T47D (cell line): Measurements from ENCODE around the gene DLGAP4.
"Not testable (repeated sequence)": the region's sequence is repeated elsewhere in the genome, so short reads cannot be mapped to it uniquely, and the experiment has no call there.

Experiments
- DNase-seq, 2 experiments: peaks; one replicate each; pipeline versions ENCODE4 v3.0.0 to v3.0.0-alpha.2; 2011 to 2012; ENCODE audit warnings: low read depth in 1 of 2, low spot score in 1 of 2
- JUND ChIP-seq: IDR thresholded peaks from 2 replicates; pipeline ENCODE4 v1.6.1; 2012; ENCODE audit warnings: low read depth
- in situ Hi-C: cut with HindIII; loops from 2 replicates; pipeline ENCODE4 v1.10.0; 2016; ENCODE audit warnings: low sequenced_read_pairs, low pct_unique_long_range_greater_than_20kb

Gene DLGAP4

DNA sequence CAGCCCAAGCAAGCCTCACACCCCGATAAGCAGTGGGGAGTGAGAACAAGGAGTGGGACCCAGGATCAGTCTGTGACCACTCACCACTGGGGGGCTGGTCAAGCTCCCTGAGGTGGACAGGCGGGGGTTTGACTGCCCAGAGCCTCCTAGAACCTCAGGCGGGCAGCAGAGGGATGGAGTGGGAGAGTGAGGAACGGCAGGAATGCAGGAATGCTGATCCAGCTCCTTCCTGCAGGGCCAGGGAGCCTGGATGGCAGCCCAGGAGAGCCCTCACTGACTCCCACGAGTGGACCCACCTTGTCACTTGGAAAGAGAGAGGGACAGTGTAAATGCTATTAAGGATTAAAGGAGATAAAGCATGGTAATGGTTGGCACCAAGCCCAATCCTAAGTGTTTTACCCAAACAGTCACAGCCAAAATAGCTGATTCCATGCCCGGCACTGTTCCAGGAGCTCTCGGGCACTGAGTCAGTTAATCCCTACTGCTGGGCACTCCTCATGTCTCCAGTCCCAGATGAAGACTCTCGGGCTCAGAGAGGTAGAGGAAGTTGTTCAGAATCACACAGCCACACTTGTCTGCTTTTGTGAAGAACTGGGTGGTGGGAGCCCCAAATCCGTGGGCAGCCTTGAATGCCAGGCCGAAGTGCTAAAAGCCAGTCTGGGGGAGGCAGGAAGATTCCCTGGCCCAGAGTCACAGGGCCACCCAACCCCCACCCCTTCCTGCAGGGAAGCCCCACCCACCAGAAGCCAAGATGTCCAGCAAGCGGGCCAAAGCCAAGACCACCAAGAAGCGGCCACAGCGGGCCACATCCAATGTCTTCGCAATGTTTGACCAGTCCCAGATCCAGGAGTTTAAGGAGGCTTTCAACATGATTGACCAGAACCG, 238.2 kb downstream of the DLGAP4 start:
- no peak for TF ChIP-seq JUND
- in situ Hi-C loops, result no loop called here

DNA sequence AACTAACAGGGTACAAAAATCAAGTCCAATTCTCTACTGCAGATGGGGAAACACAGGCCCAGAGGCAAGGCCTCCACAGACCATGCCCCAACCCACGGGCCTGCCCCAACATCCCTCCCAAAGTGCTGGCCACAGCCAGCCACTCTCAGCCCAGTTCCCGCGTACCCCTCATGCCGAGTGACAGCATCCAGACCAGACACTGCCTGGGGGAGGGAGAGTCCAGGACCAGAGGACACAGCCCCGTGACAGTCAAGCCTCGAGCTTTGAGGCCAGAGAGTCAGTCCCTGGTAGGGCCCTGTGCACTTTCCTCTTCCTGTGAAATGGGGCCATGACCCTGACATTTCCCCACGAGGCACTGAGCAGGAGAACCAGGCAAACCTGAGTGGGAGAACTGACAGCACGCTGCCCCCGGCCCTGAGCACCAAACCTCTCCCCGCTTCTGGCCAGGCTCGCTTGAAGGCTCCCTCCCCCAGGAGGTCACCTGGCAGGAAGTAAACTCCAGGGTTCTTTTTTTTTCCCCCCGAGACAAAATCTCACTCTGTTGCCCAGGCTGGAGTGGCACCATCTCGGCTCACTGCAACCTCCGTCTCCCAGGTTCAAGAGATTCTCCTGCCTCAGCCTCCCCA, 240.1 kb downstream of the DLGAP4 start:
- in situ Hi-C loops, result no loop called here
- no peak for TF ChIP-seq JUND
- no peak for DNase-seq

More for the DNA sequence above, 238.2 kb downstream of the DLGAP4 start:
- DNase-seq, result no peak

DNA sequence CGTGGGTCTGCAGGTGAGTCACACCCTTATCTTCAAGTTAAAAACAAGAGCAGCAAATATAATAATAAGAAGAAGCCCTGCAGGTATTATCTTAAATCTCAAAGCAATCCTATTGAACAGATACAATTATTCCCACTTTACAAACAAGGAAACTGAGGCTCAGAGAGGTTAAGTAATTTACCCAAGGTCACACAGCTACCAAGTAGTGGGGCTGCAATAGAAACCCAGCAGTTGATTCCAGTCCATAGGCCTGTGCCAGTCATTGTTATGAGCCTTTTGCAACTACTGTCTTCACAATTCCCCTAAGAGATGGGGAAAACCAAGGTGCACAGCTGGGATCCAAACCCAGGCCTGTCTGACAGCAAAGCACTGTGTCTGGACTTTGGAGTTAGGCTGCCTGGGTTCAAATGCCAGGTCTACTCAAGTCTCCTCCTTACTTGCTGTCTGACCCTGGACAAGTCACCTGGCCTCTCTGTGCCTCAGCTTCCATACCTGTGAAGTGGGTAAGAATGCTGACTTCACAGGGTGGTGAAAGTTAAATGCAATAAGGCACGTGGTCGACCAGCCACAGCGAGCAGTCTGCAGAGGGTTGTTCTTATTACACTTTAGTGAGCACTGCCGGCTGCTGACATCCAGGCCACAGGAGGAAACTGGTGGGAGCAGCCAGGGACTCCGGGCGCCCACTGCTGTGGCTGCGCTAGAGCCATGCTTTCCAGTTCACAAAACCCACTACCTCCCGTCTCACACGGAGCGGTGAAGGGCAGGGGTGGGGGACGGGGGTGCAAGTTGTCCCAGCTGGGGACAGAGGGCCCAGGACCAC, 241.3 kb downstream of the DLGAP4 start:
- no peak for DNase-seq
- no peak for TF ChIP-seq JUND
- in situ Hi-C loops, result no loop called here

GRCh38 chr20:36548006-36548315, 241.8 kb downstream of the DLGAP4 start:
- in situ Hi-C loops, result no loop called here
- no peak for DNase-seq
- no peak for TF ChIP-seq JUND

- in situ Hi-C loops, result no loop called here
- DNase-seq, result no peak
- TF ChIP-seq JUND, result no peak
Measured at GRCh38 chr20:36548704-36549627, 242.8 kb downstream of the DLGAP4 start.

DNA sequence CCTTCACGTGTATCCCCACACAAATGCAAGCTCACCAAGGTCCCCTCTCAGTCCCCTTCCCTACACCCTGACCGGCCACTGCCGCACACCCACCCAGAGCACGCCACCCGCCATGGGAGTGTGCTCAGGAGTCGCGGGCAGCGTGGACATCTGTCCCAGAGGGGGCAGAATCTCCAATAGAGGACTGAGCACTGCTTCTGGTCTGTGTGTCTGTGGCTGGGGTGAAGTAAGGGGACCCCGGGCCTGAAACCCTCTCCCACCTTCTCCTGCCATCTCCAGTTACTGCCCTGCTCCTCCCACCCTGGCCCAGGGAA, 243.4 kb downstream of the DLGAP4 start:
- in situ Hi-C loops, result no loop called here
- TF ChIP-seq JUND, result no peak
- DNase-seq, result no peak

DNA sequence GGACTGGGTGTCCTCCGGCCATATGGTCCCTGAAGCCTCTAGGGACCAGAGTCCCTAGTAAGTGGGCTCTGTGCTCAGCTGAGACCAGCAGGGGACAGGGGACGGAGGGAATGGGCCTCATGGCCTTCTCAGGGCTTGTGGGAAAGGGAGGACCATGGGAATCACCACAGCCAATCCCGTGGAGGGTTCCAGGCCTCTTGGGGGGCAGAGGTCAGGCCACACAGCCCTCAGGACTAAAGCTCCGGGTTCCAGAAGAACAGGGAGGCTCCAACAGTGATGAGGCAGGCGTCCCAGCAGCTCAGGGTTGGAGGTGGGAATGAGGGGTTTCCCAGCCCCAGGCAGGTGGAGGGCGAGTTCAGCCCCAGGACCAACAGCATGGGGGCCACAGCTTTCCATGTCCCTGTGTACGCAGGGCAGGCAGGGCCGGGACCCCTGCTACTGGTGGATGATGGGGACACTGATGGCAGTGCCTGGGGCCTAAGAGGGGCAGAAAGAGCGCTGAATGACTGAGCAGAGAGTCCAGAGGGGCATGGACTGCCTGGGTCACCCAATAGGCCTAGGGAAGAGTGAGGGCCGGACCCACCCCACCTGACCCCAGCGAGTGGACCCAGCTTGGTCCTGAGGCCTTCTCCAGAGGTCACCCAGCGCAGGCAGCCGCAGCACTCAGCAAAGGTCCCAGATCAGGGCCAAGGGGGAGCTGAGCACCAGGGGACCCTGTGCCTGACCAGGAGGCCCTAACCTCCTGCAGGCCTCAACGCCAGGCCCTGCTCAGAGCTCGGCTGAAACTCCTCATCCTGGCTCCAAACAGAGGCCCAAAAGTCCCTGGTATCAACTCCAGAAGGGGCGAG, 244.0 kb downstream of the DLGAP4 start:
- DNase-seq, result no peak
- no peak for TF ChIP-seq JUND
- in situ Hi-C loops, result no loop called here

DNA sequence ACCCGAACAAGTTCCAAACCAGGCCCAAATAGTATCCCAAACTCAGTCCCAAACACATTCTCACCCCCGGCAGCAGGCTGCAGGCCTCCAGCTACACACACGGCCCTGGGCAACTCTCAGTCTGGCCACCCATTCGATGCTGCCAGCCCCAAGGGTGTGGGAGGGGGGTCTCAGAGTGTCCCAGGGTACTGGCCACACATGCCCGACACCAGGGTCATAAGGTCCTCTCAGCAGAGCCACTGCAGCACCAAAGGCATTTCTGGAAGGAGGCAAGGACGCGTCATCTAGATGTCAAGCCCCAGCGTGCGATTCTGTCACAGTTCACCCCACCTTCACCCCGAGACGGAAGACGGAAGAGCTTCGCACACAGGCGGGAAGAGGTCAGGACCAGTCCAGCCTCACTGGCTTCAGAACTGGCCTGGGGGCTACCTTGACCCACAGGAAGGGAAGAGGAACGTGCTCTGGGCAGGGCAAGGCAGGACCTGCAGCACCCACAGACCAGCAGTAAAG, 244.7 kb downstream of the DLGAP4 start:
- no peak for DNase-seq
- in situ Hi-C loops, result no loop called here
- no peak for TF ChIP-seq JUND

- TF ChIP-seq JUND, result no peak
- DNase-seq, result no peak
- in situ Hi-C loops, result no loop called here
Measured at GRCh38 chr20:36555248-36555647, 249.1 kb downstream of the DLGAP4 start.

DNA sequence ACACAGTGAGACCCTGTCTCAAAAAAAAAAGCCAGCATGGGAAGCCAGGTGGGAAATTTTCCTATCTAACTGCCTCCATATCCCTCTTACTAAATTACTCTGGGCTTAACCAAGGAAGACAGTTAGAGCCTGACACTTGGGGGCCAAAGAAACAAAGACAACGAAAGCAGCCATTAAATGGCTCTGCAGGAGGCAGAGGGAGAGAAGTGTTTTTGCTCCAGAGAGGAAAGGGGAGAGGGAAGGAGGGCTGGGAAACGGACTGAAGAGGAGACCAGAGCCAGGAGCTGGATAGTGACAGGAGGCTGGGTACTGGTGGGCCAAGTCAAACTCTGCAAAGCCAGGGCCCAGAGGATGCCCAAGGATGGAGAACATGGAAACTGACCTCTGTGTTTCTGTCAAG, 256.6 kb downstream of the DLGAP4 start:
- TF ChIP-seq JUND, result no peak
- in situ Hi-C loops, result no loop called here
- DNase-seq, result no peak

- DNase-seq, result no peak
- in situ Hi-C loops, result no loop called here
- TF ChIP-seq JUND, result no peak
Measured at GRCh38 chr20:36563374-36563773, 257.2 kb downstream of the DLGAP4 start.

- DNase-seq, in situ Hi-C loops: not testable (repeated sequence)
Measured at GRCh38 chr20:36564078-36564725, 258.1 kb downstream of the DLGAP4 start.

GRCh38 chr20:36564726-36565121, 258.6 kb downstream of the DLGAP4 start:
- DNase-seq, in situ Hi-C loops: not testable (repeated sequence)
